Liver (tissue), 2 donors: ENCODE results near the gene UBA7.

Experiments used
- GABPA ChIP-seq, 2 donors: IDR thresholded peaks in 1 of 2; conservative IDR thresholded peaks in 1 of 2; 2 replicates each; pipeline ENCODE4 v1.6.1; 2016; ENCODE audit warnings: antibody characterized with exemption in 2 of 2, mild to moderate bottlenecking in 1 of 2, moderate library complexity in 1 of 2
- JUND ChIP-seq, 2 donors: IDR thresholded peaks; 2 replicates each; pipeline ENCODE4 v1.6.1; 2016; ENCODE audit warnings: antibody characterized with exemption in 2 of 2
- ZBTB33 ChIP-seq: IDR thresholded peaks from 2 replicates; pipeline ENCODE4 v1.6.1; 2016; ENCODE audit warnings: antibody characterized with exemption
- donor health status: healthy.

- no peak for TF ChIP-seq ZBTB33
- TF ChIP-seq JUND (IDR thresholded peaks at IDR 0.05), result no peak
- TF ChIP-seq GABPA (IDR thresholded peaks at IDR 0.05 in 1 of 2, conservative IDR thresholded peaks at IDR 0.05 in 1 of 2), result no peak
Observed at GRCh38 chr3:49842843-49843517, 29.2 kb upstream of the UBA7 start.
